Right atrium auricular region (tissue), 2 donors: ENCODE data around the gene GFOD1. TPM values are rescaled to one million over a fixed set of nuclear protein-coding genes. Genes with fewer than 3 reads are reported as not detected.
A peak's percentile ranks its signal among the peaks of the same experiment; 100 is the strongest.

Source experiments
- DNase-seq: peaks from one replicate; pipeline ENCODE4 v3.0.0-alpha.2; 2019; ENCODE audit warnings: low spot score
- H3K27ac ChIP-seq, 2 donors: fragments of 200-600 bp; sonication (generic); 1 replicate in 1 of 2; 2 replicates in 1 of 2; pipeline ENCODE4 v1.5.1; 2016 to 2019
- H3K27me3 ChIP-seq, 2 donors: fragments of 200-600 bp; sonication (generic); one replicate each; pipeline versions ENCODE4 v1.5.1 to v1.6.0; 2017 to 2019
- H3K36me3 ChIP-seq: fragments of 200-600 bp; sonication (generic); one replicate; pipeline ENCODE4 v1.5.1; 2016
- H3K4me1 ChIP-seq, 2 donors: fragments of 200-600 bp; sonication (generic); one replicate each; pipeline versions ENCODE4 v1.5.1 to v1.6.0; 2017 to 2019
- H3K4me3 ChIP-seq, 2 donors: fragments of 200-600 bp; sonication (generic); 1 replicate in 1 of 2; 2 replicates in 1 of 2; pipeline ENCODE4 v1.5.1; 2017 to 2019; ENCODE audit warnings: mild to moderate bottlenecking in 1 of 2, moderate library complexity in 1 of 2
- H3K9me3 ChIP-seq, 2 donors: fragments of 200-600 bp; sonication (generic); one replicate each; pipeline ENCODE4 v1.5.1; 2019
- CTCF ChIP-seq, 2 donors: fragments of 200-600 bp; sonication (generic); IDR thresholded peaks; one replicate each; pipeline ENCODE4 v1.5.1; 2019; ENCODE audit warnings: antibody characterized with exemption in 2 of 2
- total RNA-seq, 2 donors: library from RNA; depleted of rRNA; stranded (reverse); fragments of >200 nt; gene quantifications; one replicate each; pipeline ENCODE4 v1.1.0, GENCODE V29; 2016

GFOD1 gene
- total RNA-seq, 2 donors from 2014 or later = 66.2 to 96.3 TPM

- peak overlapping the region; percentile 90 to 92 for H3K27ac ChIP-seq
- H3K9me3 ChIP-seq = no peaks in the 10 kb centered on the region
Observed at GRCh38 chr6:13484138-13484708, 3.2 kb downstream of the GFOD1 start.

GRCh38 chr6:13480631-13481501 is 6.5 kb downstream of the GFOD1 start:
- TF ChIP-seq CTCF (IDR thresholded peaks at IDR 0.05) = no peak
- H3K36me3 ChIP-seq = peaks cover 19% of the 10 kb centered on the region
- no peaks in the 10 kb centered on the region for H3K27me3 ChIP-seq
- no peak for DNase-seq
- H3K4me3 ChIP-seq = no peak overlapping the region
- peaks cover 0 to 49% of the 10 kb centered on the region in 2 donors for H3K4me1 ChIP-seq
- H3K27ac ChIP-seq = peak overlapping the region; percentile 31 to 60
- no peaks in the 10 kb centered on the region for H3K9me3 ChIP-seq

More at GRCh38 chr6:13484138-13484708, 3.2 kb downstream of the GFOD1 start:
- DNase-seq = no peak
- Histone ChIP-seq H3K27me3 (no peaks in the 10 kb centered on the region), H3K4me3 (peak overlapping the region; percentile 67 to 88), H3K36me3 (peaks cover 13% of the 10 kb centered on the region), H3K4me1 (peaks cover 0 to 64% of the 10 kb centered on the region in 2 donors)
- no peak for TF ChIP-seq CTCF (IDR thresholded peaks at IDR 0.05)

GRCh38 chr6:13479971-13480434 is 7.4 kb downstream of the GFOD1 start:
- no peaks in the 10 kb centered on the region for H3K9me3 ChIP-seq
- peak overlapping the region; percentile 31 to 60 for H3K27ac ChIP-seq
- no peak for TF ChIP-seq CTCF (IDR thresholded peaks at IDR 0.05)
- H3K4me3 ChIP-seq = no peak overlapping the region
- H3K36me3 ChIP-seq = peaks cover 19% of the 10 kb centered on the region
- peaks cover 0 to 42% of the 10 kb centered on the region in 2 donors for H3K4me1 ChIP-seq
- DNase-seq = no peak
- H3K27me3 ChIP-seq = no peaks in the 10 kb centered on the region

GRCh38 chr6:13479206-13479800 is 8.1 kb downstream of the GFOD1 start:
- Histone ChIP-seq H3K4me3 (no peak overlapping the region), H3K27ac (peak overlapping the region in 1 of 2 donors; percentile 60), H3K4me1 (peaks cover 0 to 47% of the 10 kb centered on the region in 2 donors), H3K27me3 (no peaks in the 10 kb centered on the region), H3K36me3 (peaks cover 19% of the 10 kb centered on the region), H3K9me3 (no peaks in the 10 kb centered on the region)
- no peak for DNase-seq
- no peak for TF ChIP-seq CTCF (IDR thresholded peaks at IDR 0.05)

GRCh38 chr6:13478525-13478966 is 8.9 kb downstream of the GFOD1 start:
- Histone ChIP-seq H3K36me3 (peaks cover 19% of the 10 kb centered on the region), H3K27me3 (no peaks in the 10 kb centered on the region), H3K27ac (peak overlapping the region in 1 of 2 donors; percentile 35), H3K9me3 (no peaks in the 10 kb centered on the region), H3K4me1 (peaks cover 0 to 47% of the 10 kb centered on the region in 2 donors), H3K4me3 (no peak overlapping the region)
- TF ChIP-seq CTCF (IDR thresholded peaks at IDR 0.05) = no peak
- no peak for DNase-seq
